Medulla oblongata (tissue), 1 donor: Measurements from ENCODE around the gene JARID2.
"Not testable (repeated sequence)": the region's sequence is repeated elsewhere in the genome, so short reads cannot be mapped to it uniquely, and the experiment has no call there.

ENCODE experiments used
- DNase-seq: peaks from one replicate; pipeline ENCODE4 v3.0.0-alpha.2; 2015; ENCODE audit errors: extremely low spot score

The JARID2 gene

DNA sequence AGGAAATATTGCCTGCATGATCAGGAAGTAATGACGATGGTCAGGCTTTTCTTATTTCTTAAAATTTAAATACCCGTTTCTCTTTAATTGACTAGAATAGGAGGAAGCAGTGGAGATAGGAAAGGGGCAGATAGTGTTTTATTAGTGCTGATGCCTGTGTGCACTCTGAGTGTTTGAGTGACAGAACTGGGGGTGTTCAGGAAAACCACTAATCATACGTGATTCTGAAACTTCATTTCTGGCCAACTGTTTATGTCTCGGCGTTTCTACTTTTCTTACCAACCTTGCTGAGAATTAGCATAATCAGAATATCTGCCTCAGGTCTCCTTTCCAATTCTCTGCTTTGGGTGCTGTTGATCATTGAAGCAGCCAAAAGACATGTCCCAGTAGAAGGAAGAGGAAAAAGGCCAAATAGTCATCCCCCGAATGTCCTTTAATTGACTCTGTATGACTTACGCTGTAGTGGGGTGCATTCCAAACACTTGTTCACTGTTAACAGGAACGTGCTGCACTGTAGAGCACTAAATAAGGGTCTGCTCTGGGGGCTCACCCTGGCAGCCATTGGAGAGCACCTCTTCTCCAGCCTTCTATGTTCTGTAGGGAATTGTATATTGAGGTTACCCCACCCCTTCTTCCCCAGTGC, 152.9 kb downstream of the JARID2 start:
- DNase-seq: no peak

DNA sequence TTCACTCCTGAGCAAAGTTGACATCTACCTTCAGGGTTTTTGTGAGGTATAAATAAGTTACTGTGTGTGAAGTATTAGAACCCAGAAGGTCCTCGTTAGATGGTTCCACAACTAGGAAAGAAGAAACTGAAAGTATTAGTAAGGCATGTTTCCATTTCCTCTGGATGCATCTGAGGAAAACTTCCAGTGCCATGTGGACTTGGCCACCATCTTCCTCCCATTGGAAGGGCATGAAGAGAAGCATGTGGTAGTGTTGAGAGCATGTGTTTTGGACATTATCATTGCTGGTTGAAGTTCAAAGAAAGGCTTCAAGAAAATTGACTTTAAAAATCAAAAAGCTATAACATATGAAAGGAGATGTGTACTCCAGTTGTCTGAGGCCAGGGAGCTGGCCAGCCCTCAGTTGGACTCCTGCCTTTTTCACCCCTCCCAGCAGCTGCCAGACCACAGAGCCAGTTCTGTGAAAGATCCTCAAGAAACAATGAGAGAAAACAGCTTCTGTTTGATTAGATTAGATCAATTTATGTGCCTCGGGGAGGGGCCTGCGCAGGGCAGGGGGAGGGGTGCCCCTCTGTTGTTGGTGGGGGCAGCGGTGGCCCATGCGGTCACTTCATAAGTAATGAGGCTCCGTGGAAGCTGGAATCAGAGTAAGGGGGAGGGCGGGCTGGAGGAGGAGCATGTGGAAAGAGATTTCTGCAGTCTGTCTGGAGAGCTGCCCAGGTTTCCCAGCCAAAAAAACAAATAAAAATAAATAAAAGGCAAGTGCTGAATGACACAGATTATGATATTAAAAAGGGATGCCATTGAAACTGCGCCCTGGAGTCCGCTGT, 154.0 kb downstream of the JARID2 start:
- DNase-seq: peak; percentile 86

DNA sequence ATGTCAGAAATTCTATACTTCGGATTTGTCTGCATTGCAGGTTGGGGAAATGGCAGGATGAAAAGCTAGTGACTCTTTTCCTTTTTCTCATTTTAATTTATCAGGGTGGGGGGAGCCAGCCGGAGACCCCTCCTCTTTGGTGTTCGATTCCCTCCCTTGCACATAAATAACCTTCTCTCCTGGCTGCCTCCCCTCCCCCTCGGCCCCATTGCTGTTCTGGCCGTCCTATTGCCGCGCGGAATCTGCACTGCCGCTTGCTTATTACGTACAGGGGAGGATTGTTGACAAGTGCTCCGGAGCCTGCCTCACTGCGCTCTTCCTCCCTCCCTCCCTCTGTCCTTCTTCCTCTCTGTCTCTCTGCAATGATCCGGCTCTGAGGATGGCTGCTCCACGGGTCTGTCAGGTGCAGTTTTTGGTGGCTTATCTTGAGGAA, 154.7 kb downstream of the JARID2 start:
- peak; percentile 84 for DNase-seq

DNA sequence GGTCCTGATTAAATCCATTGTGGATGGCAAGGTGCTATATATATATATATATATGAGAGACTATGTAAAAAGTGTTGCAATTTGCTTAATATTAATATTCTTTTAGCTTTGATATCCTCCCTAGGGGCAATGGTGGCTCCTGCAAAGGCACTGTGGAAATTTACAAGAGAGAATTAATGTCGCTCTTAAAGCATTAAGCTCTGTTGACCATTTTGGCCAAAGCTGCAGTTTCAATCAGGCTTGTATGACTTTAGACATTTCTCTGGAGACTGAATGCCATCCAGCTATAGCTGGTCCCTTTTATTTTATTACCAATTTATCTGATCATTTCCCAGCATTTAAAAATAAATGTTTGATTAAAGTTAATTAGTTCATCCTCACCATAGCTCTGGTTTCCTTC, 155.3 kb downstream of the JARID2 start:
- peak; percentile 39 for DNase-seq

DNA sequence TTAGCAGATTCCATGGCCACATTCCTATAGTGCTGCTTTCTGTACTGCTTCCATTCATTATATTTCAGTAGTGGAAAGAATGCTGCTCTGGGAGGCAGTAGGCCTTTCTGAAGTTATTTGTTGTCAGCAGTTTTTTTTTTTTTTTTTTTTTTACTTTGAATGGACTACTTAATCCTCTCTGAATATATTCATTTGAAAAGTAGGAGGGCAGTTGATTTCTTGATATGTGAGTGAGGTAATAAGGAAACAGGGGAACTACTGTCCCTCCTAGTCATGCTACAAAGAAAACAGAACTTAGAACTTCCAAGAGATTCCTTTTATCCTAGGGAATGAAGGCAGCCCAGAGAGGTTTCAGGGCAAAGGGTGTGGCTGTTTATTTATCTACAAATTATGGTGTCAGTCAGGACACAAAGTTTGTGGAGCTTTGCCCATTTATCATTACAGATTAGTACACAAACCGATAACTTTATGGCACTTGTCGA, 155.9 kb downstream of the JARID2 start:
- DNase-seq: no peak

DNA sequence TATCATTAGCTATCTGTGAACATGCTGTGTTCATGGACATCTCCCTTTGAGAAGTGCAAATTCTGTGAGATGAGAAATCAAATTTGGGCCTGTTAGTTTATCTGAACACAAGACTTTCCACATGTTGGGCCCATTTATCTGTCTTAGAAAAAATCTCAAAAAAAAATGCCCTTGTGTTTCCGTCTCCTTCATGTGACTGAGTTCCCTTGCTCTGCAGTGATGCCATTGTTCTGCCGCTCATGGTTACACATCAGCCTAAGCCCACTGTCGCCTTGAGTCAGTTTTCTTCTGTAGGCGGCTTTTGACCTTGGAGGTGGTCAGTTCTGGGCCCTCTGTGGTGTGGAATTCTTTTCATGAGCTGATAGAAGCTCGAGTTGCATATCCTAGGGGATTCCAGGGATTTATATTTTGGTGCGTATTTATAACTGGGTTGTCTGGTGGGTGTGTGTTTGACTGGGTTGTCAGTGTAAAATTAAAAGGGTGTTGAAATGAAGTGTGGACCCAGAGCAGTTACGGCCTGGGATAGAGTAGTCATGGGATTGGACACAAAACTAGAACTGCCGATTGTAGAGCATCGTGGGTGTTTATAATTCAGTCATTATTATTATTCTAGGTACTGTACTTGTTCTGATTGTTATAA, 156.7 kb downstream of the JARID2 start:
- DNase-seq: peak; percentile 58

DNA sequence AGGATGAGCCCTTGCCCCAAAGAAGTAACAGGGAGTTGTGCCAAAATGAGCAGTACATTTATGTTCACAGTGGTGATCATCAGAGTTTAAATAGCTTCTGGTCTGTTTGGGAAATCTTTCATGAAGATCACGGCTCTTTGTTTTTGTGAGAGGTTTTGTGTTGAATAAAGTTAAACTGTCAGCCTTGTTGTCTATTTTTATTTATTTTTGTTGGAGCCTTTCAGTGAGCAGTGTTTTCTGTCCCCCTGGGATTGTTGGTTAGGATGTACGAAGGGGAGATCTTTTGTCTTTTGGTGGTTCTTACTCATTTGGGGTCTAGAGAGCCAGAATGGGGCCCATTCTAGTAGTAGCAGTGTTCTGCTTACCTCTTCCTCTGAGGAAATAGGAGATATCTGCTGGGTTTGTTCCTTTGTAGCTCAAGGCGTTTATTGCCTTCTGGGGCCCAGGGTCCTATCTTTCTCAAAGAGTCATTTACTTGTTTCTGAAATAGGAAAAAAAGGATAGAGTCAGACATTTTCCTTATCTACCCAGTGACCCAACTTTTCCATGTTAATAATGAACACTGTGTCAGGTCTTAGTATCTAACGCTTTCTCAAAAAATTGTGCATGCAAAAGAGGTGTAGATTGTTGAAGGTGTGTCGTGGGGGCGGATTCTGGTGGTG, 157.4 kb downstream of the JARID2 start:
- peak; percentile 30 for DNase-seq

DNA sequence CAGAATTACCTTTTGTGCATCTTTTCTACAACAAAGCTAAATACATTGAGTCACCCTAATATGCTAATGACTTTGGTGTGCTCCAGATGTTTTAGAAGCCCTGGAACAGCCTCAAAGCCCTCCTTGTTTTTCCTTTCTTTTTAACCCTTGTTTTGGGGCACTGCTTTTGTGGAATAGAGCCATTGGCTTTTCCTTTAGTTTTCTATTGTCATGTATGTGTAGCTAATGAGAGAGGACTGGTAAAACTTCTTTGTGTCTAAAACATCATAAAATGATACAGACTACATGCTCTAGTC, 158.8 kb downstream of the JARID2 start:
- no peak for DNase-seq

DNA sequence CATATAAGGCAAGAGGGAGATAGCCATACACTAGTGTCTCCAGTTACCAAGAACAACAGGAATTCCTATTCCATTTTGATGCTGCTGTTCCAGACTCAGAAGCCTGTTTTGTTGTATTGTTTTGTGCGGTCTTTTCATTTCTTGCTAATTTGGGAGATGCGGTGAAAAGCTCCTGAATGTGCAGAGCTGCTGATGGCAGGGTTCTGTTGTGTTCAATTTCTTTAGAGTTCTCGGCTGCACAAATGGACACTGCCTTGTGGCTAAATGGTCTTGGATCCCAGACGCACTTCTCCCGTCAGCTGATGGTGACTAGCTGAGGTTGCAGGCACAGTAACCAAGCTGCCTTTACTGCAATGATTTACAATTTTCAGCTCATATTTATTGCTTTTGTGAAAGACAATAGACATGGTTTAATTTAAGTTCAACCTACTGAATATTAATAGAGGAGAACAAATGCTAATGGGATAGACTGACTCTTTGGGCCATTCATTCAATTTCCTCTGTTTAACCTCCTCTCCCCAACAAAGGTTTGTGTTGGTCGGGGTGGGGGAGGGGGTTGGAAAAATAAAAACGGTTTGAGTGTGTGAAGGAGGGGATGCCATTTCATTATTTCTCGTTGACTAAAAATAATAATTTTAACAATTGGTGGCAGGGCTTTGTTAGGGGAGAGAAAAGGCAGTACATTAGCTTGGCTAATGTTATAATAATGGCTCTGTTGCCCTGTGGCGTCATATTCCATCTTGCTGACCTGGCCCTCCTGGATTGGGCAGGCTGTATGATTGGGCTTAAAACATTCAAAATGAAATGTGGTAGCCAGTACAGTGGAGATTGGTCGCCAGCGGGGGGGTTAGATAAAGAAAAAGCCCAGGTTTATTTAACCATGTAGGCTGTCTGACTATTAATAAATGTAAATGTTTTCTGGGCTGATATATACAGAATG, 159.5 kb downstream of the JARID2 start:
- DNase-seq: peak; percentile 63

DNA sequence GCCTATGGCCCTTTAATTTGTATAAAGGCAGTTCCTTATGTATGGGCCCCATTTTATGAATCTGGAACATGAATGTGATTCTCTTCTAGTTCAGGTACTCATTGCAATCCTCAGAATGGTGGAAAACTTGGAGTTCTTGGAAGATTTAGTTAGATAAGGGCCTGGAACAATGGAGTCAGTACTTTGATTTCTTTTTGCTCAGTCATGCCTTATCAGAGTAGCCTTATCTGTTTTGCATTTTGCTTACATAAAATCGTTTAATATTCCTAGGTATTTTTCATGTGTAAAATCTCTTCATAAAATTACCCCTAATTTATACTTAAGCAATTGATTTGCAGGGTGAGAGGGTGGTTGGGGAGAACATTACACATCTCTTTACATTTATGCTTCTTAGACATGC, 160.6 kb downstream of the JARID2 start:
- DNase-seq: no peak

DNA sequence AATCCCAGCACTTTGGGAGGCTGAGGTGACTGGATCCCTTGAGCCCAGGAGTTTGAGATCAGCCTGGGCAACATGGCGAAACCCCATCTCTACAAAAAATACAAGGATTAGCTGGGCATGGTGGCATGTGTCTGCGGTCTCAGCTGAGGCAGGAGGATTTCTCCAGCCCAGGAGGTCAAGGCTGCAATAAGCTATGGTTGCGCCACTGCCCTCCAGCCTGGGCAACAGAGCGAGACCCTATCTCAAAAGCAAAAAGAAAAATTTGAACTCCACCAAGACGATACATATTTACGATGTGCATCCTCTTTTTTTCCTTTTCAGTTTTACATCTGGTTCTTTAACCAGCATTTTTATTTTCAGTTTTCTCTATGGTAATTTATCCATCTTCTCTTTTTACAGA, 162.1 kb downstream of the JARID2 start:
- DNase-seq: no peak

DNA sequence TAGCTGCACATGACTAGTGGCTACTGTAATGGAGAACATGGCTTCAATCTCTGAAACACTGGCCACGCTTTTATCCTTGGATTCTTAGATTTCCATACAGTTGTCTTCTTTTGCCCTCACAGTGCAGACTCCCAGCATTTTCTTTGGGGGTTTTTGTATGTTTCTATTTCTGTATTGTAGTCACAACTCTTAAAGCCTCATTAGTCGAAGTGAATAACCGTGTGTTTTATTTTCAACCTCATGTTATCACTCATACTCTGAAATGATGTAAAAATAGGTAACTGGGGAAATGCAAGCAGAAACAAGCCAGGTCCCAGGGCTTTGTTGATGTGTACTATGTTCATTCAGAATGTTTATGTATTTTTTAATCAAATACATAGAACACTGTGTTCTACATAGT, 162.9 kb downstream of the JARID2 start:
- no peak for DNase-seq

DNA sequence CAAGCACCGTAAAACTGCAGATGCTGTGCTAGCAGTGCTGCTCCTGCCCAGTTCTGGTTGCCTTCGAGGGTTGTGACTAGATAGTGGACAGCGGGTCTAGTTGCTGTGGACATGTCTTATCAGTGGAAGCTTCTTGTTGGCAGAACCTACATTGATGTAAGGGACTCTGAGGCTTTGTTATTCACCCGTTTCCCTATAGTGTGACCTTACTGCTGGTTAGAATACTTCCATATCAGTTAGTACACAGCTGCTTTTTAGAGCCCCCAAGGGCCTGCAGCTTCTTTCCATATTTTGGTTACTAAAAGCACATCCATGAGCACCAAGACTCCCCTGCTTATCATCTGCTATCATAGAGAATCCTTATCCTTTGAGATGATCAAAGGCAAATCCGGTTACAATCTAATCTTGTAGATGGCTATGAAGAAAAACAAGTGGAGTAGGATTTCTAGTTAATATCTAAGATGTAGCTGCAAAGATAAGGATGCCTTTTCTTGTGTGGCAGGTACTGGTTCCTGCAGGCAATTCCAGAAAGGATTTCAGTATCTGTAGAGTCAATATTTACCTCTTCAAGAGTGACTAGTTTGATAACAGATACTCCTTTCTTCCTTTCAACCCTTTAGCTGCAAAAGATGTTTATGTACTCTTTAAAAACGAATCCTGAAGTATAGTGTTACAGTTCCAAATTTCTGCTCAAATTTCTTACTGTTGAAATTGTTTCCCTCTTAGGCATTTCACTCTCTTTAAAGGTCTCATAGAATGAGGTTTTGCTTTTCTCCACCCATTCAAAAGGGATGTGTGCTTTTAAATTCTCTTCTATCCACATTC, 163.6 kb downstream of the JARID2 start:
- no peak for DNase-seq

DNA sequence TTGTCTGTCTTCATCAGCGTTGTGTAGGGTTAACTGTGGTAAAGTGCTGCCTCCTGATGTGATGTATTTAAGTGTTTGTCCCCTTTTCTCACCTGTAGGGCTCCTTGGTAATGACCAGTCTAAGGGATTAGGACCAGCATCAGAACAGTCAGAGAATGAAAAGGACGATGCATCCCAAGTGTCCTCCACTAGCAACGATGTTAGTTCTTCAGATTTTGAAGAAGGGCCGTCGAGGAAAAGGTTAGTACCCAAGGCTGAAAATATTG, 164.2 kb downstream of the JARID2 start:
- no peak for DNase-seq

DNA sequence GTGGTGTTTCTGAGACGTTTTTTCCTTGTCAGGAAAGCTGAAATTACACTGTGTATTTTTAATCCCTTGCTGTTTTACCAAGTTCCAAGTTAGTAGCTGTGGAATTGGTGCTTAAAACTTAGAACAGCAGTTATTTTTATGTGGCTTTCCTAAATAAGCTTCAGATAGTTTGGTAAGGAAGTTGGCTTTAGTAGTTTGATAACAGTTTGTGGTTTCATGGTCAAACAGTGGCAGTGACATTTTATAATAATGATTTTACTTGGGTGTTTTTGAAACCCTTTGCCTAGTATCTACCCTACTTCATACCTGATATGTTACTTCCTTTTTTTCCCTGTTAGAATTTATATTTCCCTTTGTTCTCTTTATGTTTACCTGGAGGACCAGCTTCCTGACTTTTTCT, 164.9 kb downstream of the JARID2 start:
- DNase-seq: no peak

DNA sequence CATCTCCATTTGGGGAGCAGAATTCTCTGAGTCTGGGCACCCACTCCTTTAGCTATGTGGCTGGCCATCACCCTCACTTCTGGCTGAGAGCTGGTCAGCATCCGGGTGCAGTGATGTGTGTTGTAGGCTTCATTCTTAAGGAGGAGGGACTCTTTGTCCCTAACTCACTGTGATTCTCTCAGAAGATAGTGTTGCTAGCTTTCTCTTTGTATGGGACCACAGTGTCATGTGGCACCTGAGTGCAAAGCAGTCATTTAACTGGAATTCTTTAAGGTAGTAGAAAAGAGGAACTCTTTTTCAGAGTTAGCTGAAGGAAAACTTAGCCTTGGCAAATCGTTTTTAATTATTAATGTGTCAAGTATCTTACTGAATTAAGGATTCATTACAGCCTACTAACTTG, 165.9 kb downstream of the JARID2 start:
- no peak for DNase-seq

DNA sequence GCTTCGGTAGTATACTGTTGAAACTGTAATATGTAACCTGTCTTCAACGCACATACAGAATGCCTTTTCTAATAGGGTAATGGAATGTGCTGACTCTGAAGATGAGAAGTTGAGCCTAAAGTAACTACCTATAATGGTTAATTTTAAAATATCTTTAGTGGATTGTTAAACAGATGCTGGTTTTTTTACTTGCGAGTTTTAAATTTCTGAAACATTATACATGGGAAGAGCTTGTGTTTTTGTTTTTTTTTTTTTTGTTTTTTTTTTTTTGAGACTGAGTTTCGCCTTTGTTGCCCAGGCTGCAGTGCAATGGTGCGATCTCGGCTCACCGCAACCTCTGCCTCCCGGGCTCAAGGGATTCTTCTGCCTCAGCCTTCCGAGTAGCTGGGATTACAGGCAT, 166.9 kb downstream of the JARID2 start:
- DNase-seq: no peak

DNA sequence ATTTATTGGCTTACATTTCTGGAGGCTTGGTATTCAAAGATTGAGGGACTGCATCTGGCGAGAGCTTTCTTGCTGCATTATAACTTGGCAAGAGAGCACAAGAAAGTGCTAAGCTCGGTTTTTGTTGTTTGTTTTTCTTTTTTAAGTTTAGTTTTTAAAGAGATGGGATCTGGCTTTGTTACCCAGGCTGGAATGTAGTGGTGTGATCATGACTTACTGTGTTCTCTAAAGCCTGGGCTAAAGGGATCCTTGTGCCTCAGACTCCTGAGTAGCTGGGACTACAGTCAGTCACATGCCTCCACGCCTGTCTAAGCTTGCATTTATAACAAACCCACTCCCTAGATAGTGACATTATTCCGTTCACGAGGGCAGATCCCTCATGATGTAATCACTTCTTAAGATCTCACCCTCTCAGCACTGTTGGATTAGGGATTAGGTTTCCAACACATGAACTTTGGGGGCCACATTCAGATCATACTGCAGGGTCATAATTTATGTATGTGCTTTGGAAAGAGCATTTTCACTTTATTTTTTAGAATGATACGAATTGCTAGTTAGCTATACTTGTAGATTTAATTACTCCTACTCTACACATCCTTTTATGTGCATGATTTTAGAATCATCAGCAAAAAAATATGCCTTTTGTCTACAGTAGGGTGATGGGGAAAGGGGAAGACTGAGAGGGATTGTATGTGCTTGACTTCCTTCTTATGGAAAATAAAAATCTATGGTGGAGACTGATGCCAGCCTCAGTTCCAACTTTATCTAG, 167.8 kb downstream of the JARID2 start:
- DNase-seq: no peak

DNA sequence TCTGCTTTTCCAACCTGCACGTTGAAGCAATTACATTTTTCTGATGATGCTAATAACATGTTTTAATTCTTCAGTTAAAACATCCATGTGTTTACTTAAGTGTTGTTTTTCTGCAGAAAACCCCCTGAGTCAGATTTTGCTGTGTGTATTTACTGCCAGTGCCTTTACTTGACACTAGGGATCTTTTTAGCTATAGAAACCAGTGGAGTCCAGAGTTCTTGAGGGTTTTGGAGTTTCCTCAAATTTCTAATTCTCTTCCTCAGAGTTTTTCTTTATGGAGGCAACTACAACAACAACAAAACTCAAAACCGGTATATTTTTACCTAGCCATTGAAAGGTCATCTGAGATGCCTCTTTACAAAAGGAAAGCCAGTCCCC, 168.4 kb downstream of the JARID2 start:
- no peak for DNase-seq

DNA sequence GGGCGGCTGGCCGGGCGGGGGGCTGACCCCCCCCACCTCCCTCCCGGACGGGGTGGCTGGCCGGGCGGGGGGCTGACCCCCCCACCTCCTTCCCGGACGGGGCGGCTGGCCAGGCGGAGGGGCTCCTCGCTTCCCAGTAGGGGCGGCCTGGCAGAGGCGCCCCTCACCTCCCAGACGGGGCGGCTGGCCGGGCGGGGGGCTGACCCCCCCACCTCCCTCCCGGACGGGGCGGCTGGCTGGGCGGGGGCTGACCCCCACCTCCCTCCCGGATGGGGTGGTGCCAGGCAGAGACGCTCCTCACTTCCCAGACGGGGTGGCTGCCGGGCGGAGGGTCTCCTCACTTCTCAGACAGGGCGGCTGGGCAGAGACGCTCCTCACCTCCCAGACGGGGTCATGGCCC, 169.8 kb downstream of the JARID2 start:
- DNase-seq: not testable (repeated sequence)
